Common myeloid progenitor, CD34-positive (primary cell): Measurements from ENCODE around the gene GET4.

ENCODE experiments used
- CTCF ChIA-PET: fragments of 350-600 bp; sonication (Branson Sonifier 250); formaldehyde crosslinking; loops from one replicate; lab custom pipeline; 2021; ENCODE audit warnings: antibody characterized with exemption; lab: Charles Lee
- POLR2A ChIA-PET: fragments of 350-600 bp; sonication (Branson Sonifier 250); formaldehyde crosslinking; loops from one replicate; lab custom pipeline; 2021; ENCODE audit warnings: antibody characterized with exemption; lab: Charles Lee
- DNase-seq, 3 donors: peaks; one replicate each; pipeline versions ENCODE4 v3.0.0 to v3.0.0-alpha.2; 2013
- H3K27ac ChIP-seq, 2 experiments: 1 replicate in 1 of 2; 2 replicates in 1 of 2; pipeline ENCODE4 v1.7.0; 2013; ENCODE audit warnings: inconsistent platforms in 2 of 2, low read length in 2 of 2, mild to moderate bottlenecking in 2 of 2, low read depth in 1 of 2, moderate library complexity in 1 of 2; ENCODE audit not compliant: severe bottlenecking in 2 of 2, insufficient read depth in 1 of 2, poor library complexity in 1 of 2
- H3K27me3 ChIP-seq, 5 experiments: replicated peaks in 2 of 5; 1 replicate in 3 of 5; 2 replicates in 2 of 5; pipeline versions ENCODE4 v1.6.1 to v1.7.0; 2013; ENCODE audit warnings: low read length in 4 of 5, mild to moderate bottlenecking in 2 of 5, moderate library complexity in 2 of 5, inconsistent platforms in 1 of 5; ENCODE audit not compliant: insufficient read depth in 5 of 5, control insufficient read depth in 4 of 5
- H3K36me3 ChIP-seq, 4 experiments: 1 replicate in 2 of 4; 2 replicates in 2 of 4; pipeline versions ENCODE4 v1.6.1 to v1.7.0; 2013; ENCODE audit warnings: low read length in 3 of 4, control low read depth in 1 of 4, mild to moderate bottlenecking in 1 of 4; ENCODE audit not compliant: control insufficient read depth in 4 of 4, insufficient read depth in 4 of 4
- H3K4me1 ChIP-seq, 4 experiments: 1 replicate in 3 of 4; 2 replicates in 1 of 4; pipeline versions ENCODE4 v1.6.1 to v1.7.1; 2013; ENCODE audit warnings: low read length in 3 of 4, mild to moderate bottlenecking in 3 of 4, control low read depth in 1 of 4, inconsistent platforms in 1 of 4, moderate library complexity in 1 of 4; ENCODE audit not compliant: control insufficient read depth in 4 of 4, insufficient read depth in 4 of 4; ENCODE audit errors: control extremely low read depth in 1 of 4
- H3K4me3 ChIP-seq, 7 experiments: 1 replicate in 4 of 7; 2 replicates in 3 of 7; pipeline versions ENCODE4 v1.5.1 to v1.7.0; 2013; ENCODE audit warnings: mild to moderate bottlenecking in 7 of 7, low read length in 6 of 7, moderate library complexity in 6 of 7, inconsistent platforms in 2 of 7, low read depth in 2 of 7, control low read depth in 1 of 7; ENCODE audit not compliant: insufficient read depth in 4 of 7, control insufficient read depth in 1 of 7; ENCODE audit errors: extremely low read depth in 1 of 7
- H3K9me3 ChIP-seq, 5 experiments: 1 replicate in 4 of 5; 2 replicates in 1 of 5; pipeline versions ENCODE4 v1.6.1 to v1.7.1; 2013; ENCODE audit warnings: low read length in 4 of 5, mild to moderate bottlenecking in 2 of 5, inconsistent platforms in 1 of 5, low read depth in 1 of 5, moderate library complexity in 1 of 5; ENCODE audit not compliant: control insufficient read depth in 4 of 5, insufficient read depth in 2 of 5; ENCODE audit errors: control extremely low read depth in 1 of 5
- WGBS: methylation state at CpG from one replicate; pipeline ENCODE4 v1.1.5; 2013; ENCODE audit not compliant: insufficient coverage; 5-methylcytosine and 5-hydroxymethylcytosine counted together

GET4 gene

DNA sequence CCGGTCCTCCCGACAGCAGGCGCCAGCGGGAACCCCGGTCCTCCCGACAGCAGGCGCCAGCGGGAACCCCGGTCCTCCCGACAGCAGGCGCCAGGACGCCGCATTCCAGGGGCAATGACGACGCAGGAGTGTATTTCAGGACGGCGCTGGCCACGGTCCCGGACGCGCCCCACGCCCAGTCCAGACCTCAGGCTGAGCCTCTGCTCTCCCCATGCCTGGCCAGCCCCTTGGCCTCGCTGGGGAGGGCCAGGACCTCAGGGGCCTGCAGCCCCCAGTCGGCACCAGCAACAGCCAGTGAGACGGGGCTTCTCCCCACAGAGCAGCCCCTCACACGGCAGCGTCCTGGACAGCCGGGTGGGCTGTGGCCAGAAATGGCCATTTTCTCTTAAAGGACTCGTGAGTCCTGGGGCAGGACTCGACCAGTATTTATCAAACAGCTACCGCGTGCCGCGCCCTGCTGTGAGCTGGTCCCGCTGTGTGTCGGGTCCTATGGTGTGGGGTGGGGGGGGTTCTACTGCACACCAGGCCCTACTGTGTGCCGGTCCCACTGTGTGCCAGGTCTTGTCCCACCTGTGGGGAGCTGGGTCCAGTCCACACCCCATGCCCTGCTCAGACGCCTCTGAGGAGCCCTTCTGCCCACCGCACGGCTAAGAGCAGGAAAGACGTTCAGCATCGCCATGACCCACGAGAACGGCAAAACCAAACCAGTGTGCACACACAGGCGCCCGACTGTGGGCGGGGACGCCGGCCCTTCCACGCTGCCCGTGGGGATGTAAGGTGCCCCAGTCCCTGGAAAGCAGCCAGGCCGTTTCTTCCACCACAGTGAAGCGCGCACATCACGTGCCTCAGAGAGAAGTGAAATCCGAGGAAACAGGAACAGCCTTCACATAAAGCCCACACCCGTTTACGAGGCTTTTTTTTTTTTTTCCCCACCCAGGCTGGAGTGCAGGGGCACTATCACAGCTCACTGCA, 33.3 kb downstream of the GET4 start:
- POLR2A ChIA-PET: interaction anchor here (0.6 to 1.2 kb wide), 3 partner anchors 14 to 59 kb away, joined by 3 read pairs; no protein-coding TSS in a partner anchor
- DNase-seq: peak; percentile 84 to 91 (median 88)
- peak overlapping the region in 3 of 7 experiments; percentile 33 to 65 (median 48) for H3K4me3 ChIP-seq
- no peak overlapping the region for H3K27ac ChIP-seq
- H3K27me3 ChIP-seq: peaks cover 0 to 12% (median 0%) of the 10 kb centered on the region in 5 experiments
- H3K4me1 ChIP-seq: peaks cover 0 to 25% (median 23%) of the 10 kb centered on the region in 4 experiments
- 17% methylated on average over 35 of the region's 58 CpGs for WGBS
- no peaks in the 10 kb centered on the region for H3K9me3 ChIP-seq
- peaks cover 0 to 1% (median 0%) of the 10 kb centered on the region in 4 experiments for H3K36me3 ChIP-seq
- CTCF ChIA-PET: interaction anchor here (0.5 to 5.3 kb wide), 11 partner anchors 8 to 421 kb away, joined by 3 to 45 read pairs (median 9); partner anchors contain the start of gene ADAP1

DNA sequence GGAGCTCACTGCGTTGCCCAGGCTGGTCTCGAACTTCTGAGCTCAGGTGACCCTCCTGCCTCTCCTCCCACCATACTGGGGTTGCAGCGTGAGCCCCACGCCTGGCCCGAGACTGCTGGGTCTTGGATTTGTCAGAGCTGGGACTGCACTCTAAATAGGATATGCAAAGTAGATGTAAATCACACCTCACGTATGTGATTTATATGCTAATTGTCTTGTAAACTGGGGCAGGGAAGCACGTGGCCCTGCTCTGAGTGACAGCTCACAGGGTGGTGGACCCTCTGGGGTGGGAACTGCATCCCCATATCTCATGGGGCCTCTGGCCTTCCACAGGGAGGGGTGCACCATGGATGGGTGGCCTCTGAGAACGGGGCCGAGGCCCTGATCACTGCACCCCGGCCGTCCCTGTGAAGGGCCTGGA, 34.1 kb downstream of the GET4 start:
- ChIA-PET POLR2A (interaction anchor here (1.2 kb wide), 1 partner anchor 13 kb away, joined by 3 read pairs; no protein-coding TSS in a partner anchor), CTCF (interaction anchor here (2.6 to 5.3 kb wide), 6 partner anchors 8 to 56 kb away, joined by 9 to 45 read pairs (median 28); partner anchors contain the start of gene ADAP1)
- Histone ChIP-seq H3K4me3 (peak overlapping the region in 2 of 7 experiments; percentile 48 to 65), H3K9me3 (no peaks in the 10 kb centered on the region), H3K36me3 (no peaks in the 10 kb centered on the region), H3K27me3 (peaks cover 0 to 11% (median 0%) of the 10 kb centered on the region in 5 experiments), H3K4me1 (peaks cover 0 to 25% (median 23%) of the 10 kb centered on the region in 4 experiments), H3K27ac (no peak overlapping the region)
- no peak for DNase-seq
- 49% methylated on average over 2 of the region's 11 CpGs for WGBS

GRCh38 chr7:910931-911431, 34.6 kb downstream of the GET4 start:
- Histone ChIP-seq H3K4me3 (no peak overlapping the region), H3K36me3 (no peaks in the 10 kb centered on the region), H3K4me1 (peaks cover 0 to 25% (median 23%) of the 10 kb centered on the region in 4 experiments), H3K27ac (no peak overlapping the region), H3K27me3 (peaks cover 0 to 11% (median 0%) of the 10 kb centered on the region in 5 experiments), H3K9me3 (no peaks in the 10 kb centered on the region)
- ChIA-PET CTCF (interaction anchor here (5.1 to 5.3 kb wide), 2 partner anchors 11 to 47 kb away, joined by 26 to 45 read pairs; no protein-coding TSS in a partner anchor), POLR2A (no interaction called here)
- DNase-seq: no peak
- 88% methylated on average over 10 of the region's 19 CpGs for WGBS

GRCh38 chr7:911791-912480, 35.6 kb downstream of the GET4 start:
- no peak for DNase-seq
- 97% methylated on average over 36 of the region's 41 CpGs for WGBS
- H3K9me3 ChIP-seq: no peaks in the 10 kb centered on the region
- H3K27me3 ChIP-seq: peaks cover 0 to 11% (median 0%) of the 10 kb centered on the region in 5 experiments
- H3K4me1 ChIP-seq: peaks cover 0 to 25% (median 23%) of the 10 kb centered on the region in 4 experiments
- no peak overlapping the region for H3K27ac ChIP-seq
- ChIA-PET CTCF (interaction anchor here (1.1 to 5.3 kb wide), 4 partner anchors 10 to 81 kb away, joined by 3 to 45 read pairs (median 16); no protein-coding TSS in a partner anchor), POLR2A (no interaction called here)
- H3K36me3 ChIP-seq: no peaks in the 10 kb centered on the region
- no peak overlapping the region for H3K4me3 ChIP-seq

DNA sequence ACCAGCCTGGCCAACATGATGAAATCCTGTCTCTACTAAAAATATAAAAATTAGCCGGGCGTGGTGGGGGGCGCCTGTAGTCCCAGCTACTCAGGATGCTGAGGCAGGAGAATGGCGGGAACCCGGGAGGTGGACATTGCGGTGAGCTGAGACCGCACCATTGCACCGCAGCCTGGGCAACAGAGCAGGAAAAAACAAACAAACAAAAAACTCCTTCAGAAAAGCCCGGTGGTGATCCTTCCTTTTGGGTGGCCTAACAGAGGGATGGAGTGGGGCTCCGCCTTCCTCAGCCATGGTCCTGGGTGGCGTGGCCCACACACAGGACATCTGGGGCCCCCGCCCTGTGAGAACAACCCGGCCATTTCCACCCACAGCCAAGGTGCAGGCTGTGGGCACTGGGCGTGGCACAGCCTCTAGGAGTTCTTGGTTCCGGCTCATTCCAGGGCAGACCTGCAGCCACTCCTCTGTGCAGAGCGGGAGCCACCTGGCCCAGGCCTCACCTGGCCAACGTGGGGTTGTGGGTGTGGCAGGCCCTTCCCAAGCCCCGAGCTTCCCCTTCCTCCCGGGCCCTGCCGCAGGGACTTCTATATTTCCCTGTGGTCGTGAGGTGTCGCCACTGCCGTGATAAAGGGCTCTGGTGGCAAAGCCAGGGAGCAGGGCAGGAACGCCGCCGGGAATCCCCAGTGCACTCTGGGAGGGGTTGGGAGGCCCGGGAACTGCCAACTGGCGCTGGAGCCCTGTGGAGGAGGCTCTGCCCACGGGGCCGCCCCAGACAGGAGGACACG, 37.6 kb downstream of the GET4 start:
- POLR2A ChIA-PET: interaction anchor here (0.7 kb wide), 1 partner anchor 75 kb away, joined by 8 read pairs; no protein-coding TSS in a partner anchor
- WGBS: 96% methylated on average over 24 of the region's 31 CpGs

More for the DNA sequence above, 37.6 kb downstream of the GET4 start:
- no peak overlapping the region for H3K4me3 ChIP-seq
- H3K4me1 ChIP-seq: peaks cover 0 to 25% (median 20%) of the 10 kb centered on the region in 4 experiments
- H3K27me3 ChIP-seq: peaks cover 0 to 11% (median 0%) of the 10 kb centered on the region in 5 experiments
- no peaks in the 10 kb centered on the region for H3K36me3 ChIP-seq
- CTCF ChIA-PET: interaction anchor here (1.8 kb wide), 1 partner anchor 14 kb away, joined by 6 read pairs; no protein-coding TSS in a partner anchor
- no peak for DNase-seq
- H3K9me3 ChIP-seq: no peaks in the 10 kb centered on the region
- H3K27ac ChIP-seq: no peak overlapping the region
